ENCODE results near the gene ARVCF. TPM values are rescaled to one million over a fixed set of nuclear protein-coding genes. Genes with fewer than 3 reads are reported as not detected.

Gene ARVCF
- total and polyA plus RNA-seq, 12 donors, result 22.2 to 58.9 (median 32.1) TPM

DNA sequence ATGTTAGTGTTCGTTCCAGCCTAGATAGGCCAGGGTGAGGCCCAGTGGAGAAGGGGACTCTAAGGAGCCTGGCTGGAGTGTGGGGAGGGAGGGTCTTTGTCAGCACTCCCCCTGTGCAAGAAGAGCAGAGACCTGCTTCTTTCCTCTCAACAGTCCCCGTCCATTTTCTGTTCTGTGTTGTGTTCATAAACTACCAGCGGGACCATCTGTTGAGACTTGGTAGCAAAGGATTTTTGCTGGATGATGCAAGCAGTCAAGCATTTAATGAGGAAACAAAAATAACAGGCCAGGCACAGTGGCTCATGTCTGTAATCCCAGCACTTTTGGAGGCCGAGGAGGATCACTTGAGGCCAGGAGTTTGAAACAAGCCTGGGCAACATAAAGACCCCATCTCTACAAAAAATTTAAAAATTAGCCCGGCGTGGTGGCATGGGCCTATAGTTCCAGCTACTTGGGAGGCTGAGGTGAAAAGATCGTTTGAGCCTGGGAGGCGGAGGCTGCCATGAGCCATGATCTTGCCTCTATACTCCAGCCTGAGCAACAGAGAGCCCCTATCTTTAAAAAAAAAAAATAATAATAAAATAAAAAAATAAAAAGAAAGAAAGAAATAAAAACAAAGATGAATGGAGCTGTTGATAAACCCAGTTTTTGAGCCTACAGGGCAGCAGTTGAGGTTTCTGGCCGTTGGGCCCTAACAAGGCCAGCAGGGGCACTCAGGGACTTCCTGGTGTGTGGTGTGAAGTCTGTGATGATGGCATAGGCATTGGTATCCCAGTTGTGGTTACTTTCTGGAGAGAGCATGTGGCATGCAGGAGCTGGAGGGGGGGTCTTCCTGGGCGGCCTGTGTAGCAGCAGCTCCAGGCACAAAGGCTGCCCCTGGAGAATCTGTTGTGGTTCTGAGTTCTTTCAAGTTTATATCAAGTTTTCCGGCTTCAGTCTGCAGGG is 73.3 kb downstream of the ARVCF start:
- 51 to 53% methylated on average over 11 of the region's 11 CpGs for WGBS, 2 donors
- TF ChIP-seq, protein P1, sequence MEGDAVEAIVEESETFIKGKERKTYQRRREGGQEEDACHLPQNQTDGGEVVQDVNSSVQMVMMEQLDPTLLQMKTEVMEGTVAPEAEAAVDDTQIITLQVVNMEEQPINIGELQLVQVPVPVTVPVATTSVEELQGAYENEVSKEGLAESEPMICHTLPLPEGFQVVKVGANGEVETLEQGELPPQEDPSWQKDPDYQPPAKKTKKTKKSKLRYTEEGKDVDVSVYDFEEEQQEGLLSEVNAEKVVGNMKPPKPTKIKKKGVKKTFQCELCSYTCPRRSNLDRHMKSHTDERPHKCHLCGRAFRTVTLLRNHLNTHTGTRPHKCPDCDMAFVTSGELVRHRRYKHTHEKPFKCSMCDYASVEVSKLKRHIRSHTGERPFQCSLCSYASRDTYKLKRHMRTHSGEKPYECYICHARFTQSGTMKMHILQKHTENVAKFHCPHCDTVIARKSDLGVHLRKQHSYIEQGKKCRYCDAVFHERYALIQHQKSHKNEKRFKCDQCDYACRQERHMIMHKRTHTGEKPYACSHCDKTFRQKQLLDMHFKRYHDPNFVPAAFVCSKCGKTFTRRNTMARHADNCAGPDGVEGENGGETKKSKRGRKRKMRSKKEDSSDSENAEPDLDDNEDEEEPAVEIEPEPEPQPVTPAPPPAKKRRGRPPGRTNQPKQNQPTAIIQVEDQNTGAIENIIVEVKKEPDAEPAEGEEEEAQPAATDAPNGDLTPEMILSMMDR (IDR thresholded peaks at IDR 0.05), result peak in 1 of 9 donors; percentile 6
- H3K4me3 ChIP-seq, result peak overlapping the region in 9 of 10 donors; percentile 68 to 97 (median 90)
- DNase-seq (peak in 1 of 2 donors; percentile 30), ATAC-seq (peak; percentile 9 to 75 (median 52))
- no peaks in the 10 kb centered on the region for H3K9me3 ChIP-seq
- intact Hi-C loops (cut with DNase I), result no loop called here
- peaks cover 0 to 7% (median 0%) of the 10 kb centered on the region in 9 donors for H3K36me3 ChIP-seq
- peak overlapping the region; percentile 85 to 98 (median 95) for H3K27ac ChIP-seq
- peaks cover 24 to 71% (median 47%) of the 10 kb centered on the region in 9 donors for H3K4me1 ChIP-seq
- H3K27me3 ChIP-seq, result no peaks in the 10 kb centered on the region

DNA sequence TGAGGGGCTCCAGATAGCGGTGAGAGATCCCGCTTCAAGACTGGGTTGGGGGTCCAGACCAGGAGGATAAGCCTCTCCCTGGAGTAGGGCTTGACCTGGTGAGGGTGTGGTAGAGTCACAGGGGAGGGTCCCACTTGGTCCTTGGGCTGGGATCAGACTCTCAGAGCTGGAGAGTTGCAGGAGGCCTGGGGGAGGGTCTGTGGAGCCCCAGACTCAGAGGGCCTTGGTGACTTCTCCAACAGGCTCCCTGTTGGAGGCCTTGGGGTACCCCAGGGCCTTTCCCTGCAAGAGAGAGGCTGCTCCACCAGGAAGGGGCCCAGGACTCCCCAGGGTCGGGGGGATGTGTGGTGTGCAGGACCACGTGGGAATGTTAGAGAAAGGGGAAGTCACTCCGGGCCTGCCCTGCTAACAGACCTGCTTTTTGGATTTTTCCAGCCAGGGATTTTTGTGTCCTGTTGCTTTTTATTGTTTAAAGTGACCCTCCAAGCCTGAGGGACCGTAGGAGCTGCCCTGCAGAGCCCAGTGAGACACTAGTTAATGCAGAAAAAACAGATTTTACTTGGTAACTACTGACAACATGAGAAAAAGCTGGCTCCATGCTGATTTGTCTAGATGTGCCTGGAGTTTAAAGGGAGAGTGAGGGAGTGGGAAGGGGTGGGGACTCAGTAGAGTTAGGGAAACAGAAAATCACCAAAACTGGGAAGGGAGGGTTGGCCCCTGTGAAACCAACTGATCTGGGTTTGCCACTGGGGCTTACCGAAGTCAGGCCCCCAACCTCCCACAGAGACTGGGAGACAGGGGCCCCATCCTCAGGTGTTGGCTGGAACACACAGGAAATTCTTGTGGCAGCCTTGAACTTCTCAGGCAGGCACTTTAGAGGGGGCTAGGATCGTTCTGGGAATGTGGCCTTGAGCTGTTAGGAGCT is 74.2 kb downstream of the ARVCF start:
- intact Hi-C loops (cut with DNase I), result no loop called here
- ATAC-seq (peak; percentile 43 to 70 (median 65)), DNase-seq (peak in 1 of 2 donors; percentile 44)
- peaks cover 20 to 62% (median 40%) of the 10 kb centered on the region in 9 donors for H3K4me1 ChIP-seq
- H3K36me3 ChIP-seq, result peaks cover 0 to 11% (median 0%) of the 10 kb centered on the region in 9 donors
- H3K9me3 ChIP-seq, result no peaks in the 10 kb centered on the region
- 4% methylated on average over 8 of the region's 8 CpGs for WGBS, 2 donors
- peak overlapping the region; percentile 68 to 97 (median 88) for H3K4me3 ChIP-seq
- TF ChIP-seq, protein P1 (IDR thresholded peaks at IDR 0.05), result no peak
- peak overlapping the region; percentile 85 to 98 (median 95) for H3K27ac ChIP-seq
- H3K27me3 ChIP-seq, result no peaks in the 10 kb centered on the region

DNA sequence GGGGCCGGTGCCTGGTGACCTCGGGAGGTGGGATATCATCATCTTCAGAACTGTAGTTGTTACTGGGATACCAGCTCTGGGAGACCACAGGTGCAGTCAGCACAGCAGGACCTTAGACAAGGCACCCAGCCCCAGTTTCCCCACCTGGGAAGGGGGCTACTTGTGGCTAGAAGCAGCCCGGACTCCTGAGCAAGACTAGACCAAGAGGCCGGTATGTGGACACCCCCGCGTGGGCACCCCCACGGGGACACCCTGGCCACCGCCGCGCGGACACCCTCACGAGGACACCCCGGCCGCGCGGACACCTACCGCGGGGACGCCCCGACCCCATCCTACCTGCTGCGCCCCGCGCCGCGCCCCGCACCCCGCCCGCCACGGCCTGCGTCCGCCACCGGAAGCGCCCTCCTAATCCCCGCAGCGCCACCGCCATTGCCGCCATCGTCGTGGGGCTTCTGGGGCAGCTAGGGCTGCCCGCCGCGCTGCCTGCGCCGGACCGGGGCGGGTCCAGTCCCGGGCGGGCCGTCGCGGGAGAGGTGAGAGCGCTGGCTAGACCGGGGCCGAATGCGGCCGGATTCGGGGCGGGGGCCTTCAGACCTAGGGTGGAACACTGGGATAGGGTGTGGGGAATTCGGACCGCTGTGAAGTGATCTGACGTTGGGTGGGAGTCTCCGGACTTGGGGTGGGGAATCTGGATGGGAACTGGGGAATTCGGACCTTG is 75.1 kb downstream of the ARVCF start, which contains the start of the genes COMT and TXNRD2:
Gene COMT (plus strand): TSS at position 408 of the 718 bp plus-strand sequence. CDS start 20,755 bp downstream, outside the sequence.
Gene TXNRD2 (minus strand): TSS at position 454 of the 718 bp plus-strand sequence. CDS start 15 bp downstream, at position 439.
- TF ChIP-seq, protein P1 (IDR thresholded peaks at IDR 0.05), result peak in 1 of 9 donors; percentile 19
- Histone ChIP-seq H3K27me3 (no peaks in the 10 kb centered on the region), H3K4me3 (peak within 1 kb of the TSS; percentile 68 to 97 (median 88)), H3K9me3 (no peaks in the 10 kb centered on the region), H3K4me1 (peaks cover 15 to 54% (median 35%) of the 10 kb centered on the region in 9 donors), H3K36me3 (peaks cover 0 to 11% (median 0%) of the 10 kb centered on the region in 9 donors), H3K27ac (peak within 1 kb of the TSS; percentile 85 to 98 (median 95))
- DNase-seq, result peak; percentile 65 to 80
- ATAC-seq, result peak; percentile 80 to 93 (median 88)
- intact Hi-C loops (cut with DNase I), result no loop called here
- 0 to 1% methylated on average over 57 to 62 of the region's 63 CpGs for WGBS, 2 donors

Measured in heart right ventricle (tissue), 16 donors.